GM19193 (cell line): ENCODE results near the gene EIF4G3.
A peak's percentile ranks its signal among the peaks of the same experiment; 100 is the strongest.

ENCODE experiments used
- POLR2A ChIP-seq: IDR thresholded peaks from 4 replicates; pipeline ENCODE4 v1.6.1; 2011; ENCODE audit not compliant: insufficient read depth, insufficient read length; ENCODE audit errors: extremely low read depth

Gene EIF4G3

GRCh38 chr1:21176586-21177555 is at the start of gene EIF4G3:
Gene EIF4G3 (minus strand): TSS chr1:21176897. CDS start chr1:21002742, 174,155 bp downstream.
- peak; percentile 82 for TF ChIP-seq POLR2A

- no peak for TF ChIP-seq POLR2A
Measured at GRCh38 chr1:21225065-21225464, 48.4 kb upstream of the EIF4G3 start.

DNA sequence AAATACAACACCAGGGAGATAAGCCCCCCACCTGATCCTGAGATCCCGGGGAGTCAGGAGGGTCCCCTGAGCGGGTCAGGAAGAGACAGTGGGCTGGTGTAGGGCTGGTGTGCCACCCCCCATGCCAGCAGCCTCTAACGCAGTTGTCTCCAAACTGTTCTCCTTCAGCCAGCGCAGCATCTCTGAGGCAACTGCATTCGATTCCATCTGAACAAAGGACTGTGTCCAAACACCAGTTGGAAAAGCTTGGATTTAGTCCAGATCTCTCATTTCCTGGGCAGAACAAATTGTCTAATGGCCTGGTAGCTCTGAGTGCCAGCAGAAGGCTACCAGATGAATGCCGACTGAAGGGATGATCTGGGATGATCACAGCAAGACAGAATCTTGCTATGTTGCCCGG is 44.1 kb upstream of the EIF4G3 start:
- no peak for TF ChIP-seq POLR2A

GRCh38 chr1:21219674-21220073 is 43.0 kb upstream of the EIF4G3 start:
- TF ChIP-seq POLR2A: no peak

DNA sequence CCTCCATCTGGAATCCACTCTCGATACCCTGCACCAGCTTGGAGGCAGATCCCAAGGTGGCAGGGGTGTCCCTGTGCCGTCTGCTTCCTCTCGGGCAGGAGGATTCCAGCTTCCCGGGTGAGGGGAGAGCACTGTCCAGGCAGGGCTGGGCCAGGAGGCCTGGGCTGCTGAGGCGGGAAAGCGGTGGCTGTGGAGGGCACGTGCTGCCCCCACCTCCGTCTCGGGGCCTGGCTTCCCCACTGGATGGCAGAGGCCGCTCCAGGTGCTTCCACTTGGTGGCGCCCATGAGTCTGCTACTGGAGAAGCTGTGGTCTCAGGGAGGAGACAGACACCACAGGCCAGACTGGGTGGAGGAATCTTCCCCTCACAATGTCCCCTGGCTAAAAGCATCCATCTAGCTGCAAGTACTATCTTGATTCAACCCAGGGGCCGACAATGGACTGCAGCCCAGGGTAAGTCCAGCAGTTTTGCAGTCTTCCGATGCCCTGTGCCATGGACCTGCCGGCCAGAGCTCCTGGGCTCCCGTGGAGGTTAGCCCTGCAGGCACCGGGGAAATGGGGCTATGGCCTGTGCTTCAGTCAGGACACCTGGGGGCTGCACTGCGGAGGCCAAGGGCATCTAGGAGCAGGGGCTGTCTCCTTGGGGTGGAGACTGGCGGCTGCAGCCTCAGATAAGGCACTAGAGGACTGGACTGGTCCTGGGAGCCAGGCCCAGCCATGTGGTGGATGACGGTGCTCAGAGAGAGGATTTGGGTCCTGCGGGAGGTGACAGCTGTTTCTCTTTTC is 41.3 kb upstream of the EIF4G3 start:
- TF ChIP-seq POLR2A: no peak

DNA sequence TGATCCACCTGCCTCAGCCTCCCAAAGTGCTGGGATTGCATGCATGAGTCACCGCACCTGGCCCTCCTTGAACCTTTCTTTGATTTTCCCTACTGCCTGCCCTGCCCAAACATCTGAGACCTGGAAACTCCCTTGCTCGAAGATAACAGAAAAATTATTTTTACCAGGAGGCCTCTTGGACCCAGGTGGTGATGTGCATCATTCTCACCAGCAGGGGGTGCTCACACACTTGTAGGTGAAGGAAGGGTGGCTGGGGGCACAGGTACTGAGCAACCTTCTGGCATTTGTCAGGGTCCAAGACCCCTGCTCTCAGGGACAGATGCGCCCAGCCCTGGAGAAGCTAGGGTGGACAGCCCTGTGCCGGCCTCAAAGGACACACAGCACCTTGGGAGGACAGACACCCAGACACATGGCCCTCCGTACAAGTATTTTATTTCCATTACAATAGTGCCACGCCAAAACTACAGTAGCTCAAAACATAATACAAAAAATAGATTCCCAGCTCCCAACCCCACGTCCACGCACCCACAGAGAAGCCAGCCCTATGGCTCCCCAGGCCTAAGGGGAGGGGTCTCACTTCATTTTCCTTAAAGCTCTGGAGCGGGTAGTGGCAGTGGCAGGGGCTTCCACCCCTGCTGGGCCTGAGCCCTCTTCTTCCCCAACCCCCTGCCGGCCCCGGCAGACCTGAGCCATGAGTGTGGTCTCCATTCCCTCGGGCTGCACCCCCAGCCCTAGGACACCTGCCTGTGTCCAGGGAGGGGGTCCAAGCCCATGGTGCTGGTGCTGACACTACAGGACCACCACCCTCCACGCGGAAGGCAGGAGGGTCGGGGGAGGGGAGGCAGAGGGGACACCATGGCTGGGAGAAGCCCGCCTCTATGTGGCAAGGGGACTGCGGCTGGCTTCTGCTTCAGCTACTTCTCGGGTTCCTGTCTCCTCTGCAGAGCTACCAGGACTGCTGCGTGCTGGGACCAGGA is 40.4 kb upstream of the EIF4G3 start:
- TF ChIP-seq POLR2A: no peak

- no peak for TF ChIP-seq POLR2A
Measured at GRCh38 chr1:21212126-21212525, 35.4 kb upstream of the EIF4G3 start.

DNA sequence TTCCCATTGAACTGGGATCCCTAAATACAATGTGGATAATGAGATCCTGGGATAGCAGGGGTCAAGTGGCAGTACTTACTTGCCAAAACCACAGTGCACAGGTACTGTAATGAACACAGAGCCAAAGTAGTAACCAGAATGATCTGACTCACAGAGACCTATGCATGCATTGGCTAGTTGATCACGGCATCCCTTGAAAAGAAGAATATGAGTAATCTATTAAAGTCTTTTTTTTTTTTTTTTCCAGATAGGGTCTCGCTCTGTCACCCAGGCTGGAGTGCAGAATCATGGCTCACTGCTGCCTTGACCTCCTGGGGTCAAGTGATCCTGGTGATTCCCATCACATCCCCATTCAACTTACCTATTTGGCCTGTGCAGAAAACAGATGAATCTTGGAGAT is 29.4 kb upstream of the EIF4G3 start:
- no peak for TF ChIP-seq POLR2A

DNA sequence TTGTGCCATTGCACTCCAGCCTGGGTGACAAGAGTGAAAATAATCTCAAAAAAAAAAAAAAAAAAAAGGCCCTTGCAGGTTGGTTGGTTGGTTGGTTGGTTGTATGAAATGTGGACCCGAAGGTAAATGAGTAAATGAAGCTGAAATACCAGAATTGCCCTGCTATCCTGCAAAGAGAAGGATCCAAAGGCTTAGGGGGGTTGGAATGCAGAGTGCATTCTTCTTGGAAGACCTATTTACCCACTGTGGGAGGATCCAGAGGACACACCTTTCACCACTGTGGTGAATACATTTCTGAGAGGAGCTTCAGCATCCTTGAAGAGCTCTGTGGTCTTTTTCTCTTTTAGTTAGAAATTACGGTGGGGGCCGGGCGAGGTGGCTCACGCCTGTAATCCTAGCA is 28.7 kb upstream of the EIF4G3 start:
- no peak for TF ChIP-seq POLR2A

- TF ChIP-seq POLR2A: no peak
Measured at GRCh38 chr1:21201650-21202049, 25.0 kb upstream of the EIF4G3 start.

- TF ChIP-seq POLR2A: no peak
Measured at GRCh38 chr1:21200767-21201166, 24.1 kb upstream of the EIF4G3 start.

DNA sequence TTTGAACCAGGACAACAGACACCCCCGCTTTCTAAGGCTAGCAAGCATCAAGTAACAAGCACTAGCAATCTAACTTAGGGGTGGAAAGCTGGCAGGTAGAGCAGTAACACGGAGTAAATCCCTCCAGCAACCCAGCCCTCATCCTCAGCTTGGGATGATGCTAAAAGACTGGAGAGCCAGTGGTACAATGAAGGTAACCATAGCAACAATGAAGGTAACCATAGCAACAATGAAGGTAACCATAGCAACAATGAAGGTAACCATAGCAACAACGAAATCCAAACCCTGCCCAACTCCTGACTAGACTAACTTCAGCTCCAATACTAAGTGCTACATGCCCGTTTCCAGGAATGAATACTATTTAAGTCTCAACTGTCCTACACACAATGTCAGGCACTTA is 22.2 kb upstream of the EIF4G3 start:
- TF ChIP-seq POLR2A: no peak

DNA sequence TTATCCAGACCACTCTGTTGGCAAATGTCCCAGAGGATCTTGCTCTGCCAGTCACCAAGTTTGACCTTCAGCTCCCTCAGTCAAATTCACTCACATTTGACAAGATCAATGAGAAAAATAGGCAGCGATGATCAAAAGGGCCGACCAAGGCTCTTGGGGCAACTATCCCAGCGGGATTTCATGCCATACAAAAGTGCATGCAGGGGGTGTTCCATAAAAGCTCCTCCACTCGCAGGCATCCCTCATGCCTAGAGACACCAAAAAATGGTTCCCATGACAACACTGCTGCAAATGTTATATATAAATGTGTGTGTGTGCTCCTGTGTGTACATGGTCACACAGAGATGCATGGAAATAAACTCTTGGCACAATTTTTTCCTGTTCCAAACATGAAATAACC is 16.2 kb upstream of the EIF4G3 start:
- TF ChIP-seq POLR2A: no peak

- TF ChIP-seq POLR2A: no peak
Measured at GRCh38 chr1:21192284-21192683, 15.6 kb upstream of the EIF4G3 start.
